IMR-90 (cell line): ENCODE measurements around the gene COL5A1. TPM values are rescaled to one million over a fixed set of nuclear protein-coding genes. Genes with fewer than 3 reads are reported as not detected.

ENCODE experiments used
- ATAC-seq: fragments of 200-7000 bp; cut with Tn5 transposase; 2 replicates; pipeline ENCODE4 v1.9.1; 2020; ENCODE audit warnings: low read depth, mild to moderate bottlenecking, moderate library complexity
- BruUV-seq: library from RNA; stranded (reverse); fragments of 400-500 nt; replicated peaks from 2 replicates; lab custom pipeline; 2021; lab: Mats Ljungman, UMichigan
- CTCF ChIA-PET: fragments of 300-600 bp; formaldehyde crosslinking; extraction: SDS; loops from one replicate; lab custom pipeline; 2021; ENCODE audit warnings: antibody characterized with exemption; lab: Yijun Ruan, JAX
- POLR2A ChIA-PET: fragments of 300-600 bp; sonication (Branson Sonifier 250); formaldehyde crosslinking; loops from one replicate; lab custom pipeline; 2022; ENCODE audit warnings: antibody characterized with exemption; ENCODE audit not compliant: unreplicated experiment; lab: Charles Lee
- DNase-seq: peaks from one replicate; pipeline ENCODE4 v3.0.0; 2013
- H2AFZ ChIP-seq: replicated peaks from 2 replicates; pipeline ENCODE3; 2013; ENCODE audit warnings: low read length, mild to moderate bottlenecking; ENCODE audit not compliant: poor library complexity
- H2AK5ac ChIP-seq: 2 replicates; pipeline ENCODE4 v1.6.1; 2013; ENCODE audit warnings: low read depth, low read length, inconsistent platforms
- H2AK9ac ChIP-seq: replicated peaks from 2 replicates; pipeline ENCODE3; 2013; ENCODE audit warnings: mild to moderate bottlenecking, low read depth, low read length, moderate library complexity; ENCODE audit not compliant: poor library complexity
- H2BK120ac ChIP-seq: 2 replicates; pipeline ENCODE4 v1.6.1; 2013; ENCODE audit warnings: low read depth, low read length, inconsistent platforms
- H2BK15ac ChIP-seq: 3 replicates; pipeline ENCODE4 v1.6.1; 2013; ENCODE audit warnings: low read depth, low read length, inconsistent platforms
- H2BK20ac ChIP-seq: 2 replicates; pipeline ENCODE4 v1.6.1; 2013; ENCODE audit warnings: low read depth, mild to moderate bottlenecking, inconsistent platforms, low read length, moderate library complexity
- H2BK5ac ChIP-seq: 2 replicates; pipeline ENCODE4 v1.6.1; 2013; ENCODE audit warnings: mild to moderate bottlenecking, low read depth, low read length, inconsistent platforms; ENCODE audit not compliant: poor library complexity, severe bottlenecking
- H3K14ac ChIP-seq: replicated peaks from 2 replicates; pipeline ENCODE4 v1.6.1; 2013; ENCODE audit warnings: low read depth, low read length, inconsistent platforms
- H3K18ac ChIP-seq: 2 replicates; pipeline ENCODE4 v1.6.1; 2013; ENCODE audit warnings: low read depth, low read length, control low read depth
- H3K23ac ChIP-seq: 2 replicates; pipeline ENCODE4 v1.6.1; 2013; ENCODE audit warnings: low read depth, low read length, inconsistent platforms
- H3K27ac ChIP-seq: 2 replicates; pipeline ENCODE4 v1.5.1; 2013; ENCODE audit warnings: mild to moderate bottlenecking, control low read depth, low read length; ENCODE audit not compliant: insufficient read depth
- H3K27me3 ChIP-seq: 2 replicates; pipeline ENCODE4 v1.6.1; 2013; ENCODE audit warnings: low read length; ENCODE audit not compliant: control insufficient read depth, insufficient read depth
- H3K36me3 ChIP-seq: 2 replicates; pipeline ENCODE4 v1.6.1; 2013; ENCODE audit warnings: low read length, mixed read lengths; ENCODE audit not compliant: control insufficient read depth, insufficient read depth
- H3K4ac ChIP-seq: 2 replicates; pipeline ENCODE4 v1.6.1; 2013; ENCODE audit warnings: low read depth, low read length, inconsistent platforms
- H3K4me1 ChIP-seq: 2 replicates; pipeline ENCODE4 v1.6.1; 2013; ENCODE audit warnings: low read length, mixed read lengths; ENCODE audit not compliant: control insufficient read depth, insufficient read depth
- H3K4me2 ChIP-seq: 2 replicates; pipeline ENCODE4 v1.6.1; 2013; ENCODE audit warnings: low read depth, mild to moderate bottlenecking, control low read depth, low read length, moderate library complexity
- H3K4me3 ChIP-seq: 2 replicates; pipeline ENCODE4 v1.5.1; 2013; ENCODE audit warnings: low read depth, mild to moderate bottlenecking, control low read depth, low read length, moderate library complexity; ENCODE audit not compliant: insufficient read depth
- H3K56ac ChIP-seq: 2 replicates; pipeline ENCODE4 v1.6.1; 2013; ENCODE audit warnings: low read length, inconsistent platforms; ENCODE audit not compliant: insufficient read depth; ENCODE audit errors: extremely low read depth
- H3K79me1 ChIP-seq, 2 experiments: 2 replicates each; pipeline ENCODE4 v1.6.1; 2013; ENCODE audit warnings: low read length in 2 of 2, inconsistent platforms in 1 of 2, low read depth in 1 of 2
- H3K9ac ChIP-seq: 2 replicates; pipeline ENCODE4 v1.6.1; 2013; ENCODE audit warnings: low read depth, low read length, control low read depth
- H3K9me1 ChIP-seq: 2 replicates; pipeline ENCODE4 v1.6.1; 2013; ENCODE audit warnings: low read length, inconsistent platforms; ENCODE audit not compliant: insufficient read depth
- H3K9me3 ChIP-seq: 2 replicates; pipeline ENCODE4 v1.6.1; 2013; ENCODE audit warnings: low read length; ENCODE audit not compliant: control insufficient read depth, insufficient read depth
- H4K20me1 ChIP-seq: 2 replicates; pipeline ENCODE4 v1.6.1; 2013; ENCODE audit warnings: low read length, inconsistent platforms; ENCODE audit not compliant: insufficient read depth
- H4K5ac ChIP-seq: 2 replicates; pipeline ENCODE4 v1.6.1; 2013; ENCODE audit warnings: mild to moderate bottlenecking, low read depth, low read length, control low read depth
- H4K8ac ChIP-seq, 2 experiments: 2 replicates each; pipeline ENCODE4 v1.6.1; 2013; ENCODE audit warnings: low read depth in 2 of 2, low read length in 2 of 2, control low read depth in 1 of 2, inconsistent platforms in 1 of 2
- H4K91ac ChIP-seq: 2 replicates; pipeline ENCODE4 v1.6.1; 2013; ENCODE audit warnings: low read depth, low read length, inconsistent platforms; ENCODE audit not compliant: insufficient read depth
- BHLHE40 ChIP-seq: fragments of 150-350 bp; IDR thresholded peaks from 2 replicates; pipeline ENCODE4 v1.6.1; 2016; ENCODE audit warnings: mild to moderate bottlenecking, low read depth, low read length
- CEBPB ChIP-seq: IDR thresholded peaks from 2 replicates; pipeline ENCODE4 v1.6.1; 2012; ENCODE audit warnings: low read depth, low read length, improper control_type of control experiment
- MXI1 ChIP-seq: IDR thresholded peaks from 2 replicates; pipeline ENCODE4 v1.6.1; 2012; ENCODE audit warnings: low read depth, mild to moderate bottlenecking, low read length, moderate library complexity, borderline replicate concordance
- RAD21 ChIP-seq: IDR thresholded peaks from 2 replicates; pipeline ENCODE4 v1.6.1; 2012; ENCODE audit warnings: low read length, improper control_type of control experiment
- WGBS, 2 experiments: methylation state at CpG; one replicate each; pipeline versions ENCODE4 v1.1.5 to v1.1.7; 2013; ENCODE audit warnings: missing lambda C conversion rate in 2 of 2; ENCODE audit not compliant: insufficient read length in 1 of 2; ENCODE audit errors: extremely low coverage in 2 of 2; 5-methylcytosine and 5-hydroxymethylcytosine counted together
- dilution Hi-C: fragments of 300-500 bp; cut with HindIII; formaldehyde crosslinking; loops from one replicate; pipeline ENCODE4 v1.14.3; 2018; ENCODE audit warnings: low sequenced_read_pairs; ENCODE audit not compliant: unreplicated experiment
- in situ Hi-C: fragments of 300-500 bp; cut with MboI; formaldehyde crosslinking; loops from 3 replicates; pipeline ENCODE4 v1.14.3; 2019; ENCODE audit warnings: low sequenced_read_pairs, inconsistent platforms, mixed read lengths
- intact Hi-C: fragments of 100-400 bp; cut with micrococcal nuclease; formaldehyde crosslinking; loops from 2 replicates; pipeline ENCODE4 v1.10.0; 2022
- polyA plus RNA-seq, 3 experiments: library from polyadenylated mRNA; depleted of rRNA; stranded (reverse); fragments of >200 nt; gene quantifications; 2 replicates each; pipeline ENCODE4 v1.2.3, GENCODE V29; 2012; ENCODE audit warnings: low replicate concordance in 1 of 3
- total RNA-seq: library from RNA; depleted of rRNA; stranded (reverse); fragments of >200 nt; gene quantifications from 2 replicates; pipeline ENCODE4 v1.2.3, GENCODE V29; 2012

Gene COL5A1
- total and polyA plus RNA-seq, 2 of the 4 experiments (the other 2 are of a cell fraction) = 19.2 to 173 TPM

- Histone ChIP-seq H2BK120ac (no peak overlapping the region), H4K8ac (no peak overlapping the region), H3K14ac (no peak overlapping the region), H4K91ac (no peak overlapping the region), H3K79me1 (peaks cover 15 to 64% of the 10 kb centered on the region in 2 experiments), H2BK20ac (no peak overlapping the region), H3K4ac (no peak overlapping the region), H3K9me1 (peaks cover 55% of the 10 kb centered on the region), H2AK5ac (peak overlapping the region; percentile 26; the same call in 1 of the 2 replicates), H3K4me1 (peaks cover 50% of the 10 kb centered on the region), H2AFZ (no peak overlapping the region), H3K18ac (no peak overlapping the region), H3K56ac (no peak overlapping the region), H4K5ac (no peak overlapping the region), H3K27me3 (no peaks in the 10 kb centered on the region), H2AK9ac (no peak overlapping the region), H4K20me1 (peaks cover 21% of the 10 kb centered on the region), H3K27ac (peak overlapping the region; percentile 17; the same call in 1 of the 2 replicates), H2BK5ac (no peak overlapping the region), H3K23ac (no peak overlapping the region), H2BK15ac (no peak overlapping the region), H3K4me3 (no peak overlapping the region), H3K4me2 (no peak overlapping the region), H3K36me3 (peaks cover 76% of the 10 kb centered on the region), H3K9ac (no peak overlapping the region), H3K9me3 (no peaks in the 10 kb centered on the region)
- CTCF ChIA-PET = no interaction called here
- dilution Hi-C loops = no loop called here
- POLR2A ChIA-PET = no interaction called here
- in situ Hi-C loops = no loop called here
- WGBS, 2 experiments = 98% methylated on average over 14 of the region's 15 CpGs; no CpG with 5 or more reads in 1 of the 2 experiments
- intact Hi-C loops = no loop called here
- ATAC-seq = no peak
- no peak for DNase-seq
- no TSS peak for BruUV-seq
- TF ChIP-seq RAD21 (no peak), MXI1 (no peak), BHLHE40 (no peak), CEBPB (no peak)
These were observed 167.7 kb downstream of the COL5A1 start for GRCh38 chr9:134809292-134809691.
